Measurements from ENCODE around the gene ITM2B.

- TF ChIP-seq CTCF (IDR thresholded peaks at IDR 0.05 in 4 of 5, conservative IDR thresholded peaks at IDR 0.05 in 1 of 5) (no peak), POLR2A (IDR thresholded peaks at IDR 0.05) (no peak)
These were observed 40.3 kb downstream of the ITM2B start for GRCh38 chr13:48273346-48273745.
